ENCODE data around the gene ZNF804A. TPM values are rescaled to one million over a fixed set of nuclear protein-coding genes. Genes with fewer than 3 reads are reported as not detected.

Gene ZNF804A
- total RNA-seq, 1 donor from 2014 or later: not detected

DNA sequence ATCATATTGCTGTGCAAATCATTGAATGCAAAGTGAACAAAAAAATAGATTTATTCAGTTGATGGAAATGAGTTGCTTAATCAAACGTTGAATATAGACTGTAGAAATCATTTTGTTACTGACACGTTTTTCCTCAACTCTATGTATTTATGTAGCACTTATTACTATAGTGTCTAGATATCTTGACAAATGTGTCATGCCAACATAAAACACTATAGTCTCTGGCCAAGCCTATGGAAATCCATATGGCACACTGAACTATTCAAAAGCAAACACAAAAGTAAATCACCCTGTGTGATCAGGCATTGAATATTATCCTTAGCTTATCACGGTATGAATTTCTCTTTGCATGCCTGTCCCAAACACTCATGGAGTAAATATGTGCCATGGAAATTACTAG lies 131.3 kb downstream of the ZNF804A start:
- Histone ChIP-seq H3K27me3 (ENCODE audit: control insufficient read depth, insufficient read depth, low read length) (no peaks in the 10 kb centered on the region), H3K4me3 (ENCODE audit: low read depth, low read length) (no peak overlapping the region), H3K36me3 (ENCODE audit: control insufficient read depth, insufficient read depth, low read length) (no peaks in the 10 kb centered on the region)
- no peak for DNase-seq (ENCODE audit: low read depth)
- no peak for TF ChIP-seq CTCF (IDR thresholded peaks at IDR 0.05; ENCODE audit: insufficient read depth, low read length, poor library complexity, severe bottlenecking)

DNA sequence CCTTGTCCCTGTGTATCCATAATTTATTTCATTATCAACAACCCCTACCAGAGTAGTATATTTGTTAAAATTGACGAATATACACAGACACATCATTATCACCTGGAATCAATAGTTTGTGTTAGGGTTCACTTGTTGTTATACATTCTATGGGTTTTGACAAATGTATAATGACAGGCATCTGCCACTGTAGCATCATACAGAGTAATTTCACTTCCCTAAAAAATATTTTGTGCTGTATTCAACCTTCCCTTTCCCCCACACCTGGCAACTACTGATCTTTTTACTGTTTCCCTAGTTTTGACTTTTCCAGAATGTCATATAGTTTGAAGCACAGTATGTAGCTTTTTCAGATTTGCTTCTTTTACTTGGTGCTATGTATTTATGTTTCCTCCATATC lies 132.0 kb downstream of the ZNF804A start:
- DNase-seq (ENCODE audit: low read depth): no peak
- Histone ChIP-seq H3K4me3 (ENCODE audit: low read depth, low read length) (no peak overlapping the region), H3K36me3 (ENCODE audit: control insufficient read depth, insufficient read depth, low read length) (no peaks in the 10 kb centered on the region), H3K27me3 (ENCODE audit: control insufficient read depth, insufficient read depth, low read length) (no peaks in the 10 kb centered on the region)
- no peak for TF ChIP-seq CTCF (IDR thresholded peaks at IDR 0.05; ENCODE audit: insufficient read depth, low read length, poor library complexity, severe bottlenecking)

DNA sequence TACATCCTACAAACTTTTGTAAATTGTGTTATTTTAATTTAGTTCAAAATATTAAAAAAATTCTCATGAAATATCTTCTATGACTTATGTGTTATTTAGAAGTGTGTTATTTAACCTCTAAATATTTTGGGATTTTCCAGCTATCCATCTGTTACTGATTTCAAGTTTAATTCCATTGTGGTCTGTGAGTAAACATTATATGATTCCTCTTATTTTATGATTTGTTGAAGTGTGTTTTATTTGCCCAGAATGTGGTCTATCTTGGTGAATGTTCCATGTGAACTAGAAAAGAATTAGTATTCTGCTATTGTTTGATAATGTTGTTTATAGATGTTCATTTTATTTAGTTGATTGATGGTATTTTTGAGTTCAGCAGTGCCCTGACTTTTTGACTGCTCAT lies 136.0 kb downstream of the ZNF804A start:
- no peaks in the 10 kb centered on the region for H3K36me3 ChIP-seq (ENCODE audit: control insufficient read depth, insufficient read depth, low read length)
- H3K27me3 ChIP-seq (ENCODE audit: control insufficient read depth, insufficient read depth, low read length): no peaks in the 10 kb centered on the region
- no peak overlapping the region for H3K4me3 ChIP-seq (ENCODE audit: low read depth, low read length)
- TF ChIP-seq CTCF (IDR thresholded peaks at IDR 0.05; ENCODE audit: insufficient read depth, low read length, poor library complexity, severe bottlenecking): no peak
- DNase-seq (ENCODE audit: low read depth): no peak

- DNase-seq (ENCODE audit: low read depth): no peak
- Histone ChIP-seq H3K4me3 (ENCODE audit: low read depth, low read length) (no peak overlapping the region), H3K27me3 (ENCODE audit: control insufficient read depth, insufficient read depth, low read length) (no peaks in the 10 kb centered on the region), H3K36me3 (ENCODE audit: control insufficient read depth, insufficient read depth, low read length) (no peaks in the 10 kb centered on the region)
- TF ChIP-seq CTCF (IDR thresholded peaks at IDR 0.05; ENCODE audit: insufficient read depth, low read length, poor library complexity, severe bottlenecking): no peak
Observed at GRCh38 chr2:184735611-184736010, 137.3 kb downstream of the ZNF804A start.

- no peak overlapping the region for H3K4me3 ChIP-seq (ENCODE audit: low read depth, low read length)
- no peaks in the 10 kb centered on the region for H3K36me3 ChIP-seq (ENCODE audit: control insufficient read depth, insufficient read depth, low read length)
- H3K27me3 ChIP-seq (ENCODE audit: control insufficient read depth, insufficient read depth, low read length): no peaks in the 10 kb centered on the region
- TF ChIP-seq CTCF (IDR thresholded peaks at IDR 0.05; ENCODE audit: insufficient read depth, low read length, poor library complexity, severe bottlenecking): no peak
- DNase-seq (ENCODE audit: low read depth): no peak
Observed at GRCh38 chr2:184743096-184743495, 144.8 kb downstream of the ZNF804A start.

DNA sequence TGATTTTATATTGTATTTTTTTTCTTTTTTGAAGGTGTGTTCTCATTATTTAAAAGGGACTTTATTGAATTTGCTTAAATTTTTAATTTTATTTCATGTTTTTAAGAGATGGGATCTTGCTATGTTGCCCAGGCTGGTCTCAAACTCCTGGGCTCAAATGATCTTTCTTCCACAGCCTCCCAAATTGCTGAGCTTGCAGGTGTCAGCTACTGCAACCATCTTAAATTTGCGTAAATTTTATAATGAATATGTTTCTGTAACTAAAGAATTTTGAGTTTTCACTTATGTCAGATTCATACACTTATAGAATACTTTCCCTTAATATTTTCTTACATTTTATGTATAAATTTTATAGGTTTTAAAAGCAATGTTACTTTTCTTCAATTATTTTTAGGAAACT lies 157.8 kb downstream of the ZNF804A start:
- no peak for TF ChIP-seq CTCF (IDR thresholded peaks at IDR 0.05; ENCODE audit: insufficient read depth, low read length, poor library complexity, severe bottlenecking)

More for the DNA sequence above, 157.8 kb downstream of the ZNF804A start:
- no peak overlapping the region for H3K4me3 ChIP-seq (ENCODE audit: low read depth, low read length)
- no peaks in the 10 kb centered on the region for H3K27me3 ChIP-seq (ENCODE audit: control insufficient read depth, insufficient read depth, low read length)
- DNase-seq (ENCODE audit: low read depth): no peak
- no peaks in the 10 kb centered on the region for H3K36me3 ChIP-seq (ENCODE audit: control insufficient read depth, insufficient read depth, low read length)
